Measurements from ENCODE around the gene HDAC4.

DNA sequence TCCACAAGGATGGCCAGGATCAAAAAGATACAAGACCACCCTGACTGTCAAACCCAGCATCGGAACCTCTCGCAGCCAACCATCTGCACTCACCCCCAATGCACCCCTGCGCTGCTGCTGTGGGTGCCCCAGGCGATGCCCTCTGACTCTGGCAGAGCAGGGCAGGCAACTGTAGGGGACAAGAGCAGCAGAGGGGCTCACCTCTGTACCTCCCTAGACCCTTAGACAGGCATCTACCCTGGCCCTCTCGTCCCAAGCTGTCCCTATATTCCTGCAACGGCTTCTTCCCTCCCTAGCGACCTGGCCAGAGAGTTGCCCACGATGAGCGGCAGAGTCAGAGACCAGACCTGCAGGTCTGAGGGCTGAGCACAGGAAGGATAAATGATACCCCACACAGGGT is 128.2 kb downstream of the HDAC4 start:
- TF ChIP-seq, protein P1, sequence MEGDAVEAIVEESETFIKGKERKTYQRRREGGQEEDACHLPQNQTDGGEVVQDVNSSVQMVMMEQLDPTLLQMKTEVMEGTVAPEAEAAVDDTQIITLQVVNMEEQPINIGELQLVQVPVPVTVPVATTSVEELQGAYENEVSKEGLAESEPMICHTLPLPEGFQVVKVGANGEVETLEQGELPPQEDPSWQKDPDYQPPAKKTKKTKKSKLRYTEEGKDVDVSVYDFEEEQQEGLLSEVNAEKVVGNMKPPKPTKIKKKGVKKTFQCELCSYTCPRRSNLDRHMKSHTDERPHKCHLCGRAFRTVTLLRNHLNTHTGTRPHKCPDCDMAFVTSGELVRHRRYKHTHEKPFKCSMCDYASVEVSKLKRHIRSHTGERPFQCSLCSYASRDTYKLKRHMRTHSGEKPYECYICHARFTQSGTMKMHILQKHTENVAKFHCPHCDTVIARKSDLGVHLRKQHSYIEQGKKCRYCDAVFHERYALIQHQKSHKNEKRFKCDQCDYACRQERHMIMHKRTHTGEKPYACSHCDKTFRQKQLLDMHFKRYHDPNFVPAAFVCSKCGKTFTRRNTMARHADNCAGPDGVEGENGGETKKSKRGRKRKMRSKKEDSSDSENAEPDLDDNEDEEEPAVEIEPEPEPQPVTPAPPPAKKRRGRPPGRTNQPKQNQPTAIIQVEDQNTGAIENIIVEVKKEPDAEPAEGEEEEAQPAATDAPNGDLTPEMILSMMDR (conservative IDR thresholded peaks at IDR 0.05), result no peak
- no peak for TF ChIP-seq EZH2 (IDR thresholded peaks at IDR 0.05; ENCODE audit: low read depth)
